CD4-positive, alpha-beta T cell (primary cell): ENCODE data around the gene TENT4B. TPM values are rescaled to one million over a fixed set of nuclear protein-coding genes. Genes with fewer than 3 reads are reported as not detected.
"Not testable (repeated sequence)": the region's sequence is repeated elsewhere in the genome, so short reads cannot be mapped to it uniquely, and the experiment has no call there.

Source experiments
- ATAC-seq: fragments of 200-7000 bp; cut with Tn5 transposase; one replicate; pipeline ENCODE4 v1.10.0; 2022; ENCODE audit warnings: mild to moderate bottlenecking; ENCODE audit not compliant: poor library complexity
- CTCF ChIA-PET: fragments of 350-600 bp; sonication (Branson Sonifier 250); formaldehyde crosslinking; loops from one replicate; lab custom pipeline; 2021; ENCODE audit warnings: antibody characterized with exemption, inconsistent platforms; lab: Charles Lee
- POLR2A ChIA-PET: fragments of 350-600 bp; sonication (Branson Sonifier 250); formaldehyde crosslinking; loops from one replicate; lab custom pipeline; 2021; ENCODE audit warnings: antibody characterized with exemption, inconsistent platforms; lab: Charles Lee
- DNase-seq, 14 experiments: peaks; one replicate each; pipeline ENCODE4 v3.0.0-alpha.2; 2013 to 2020; ENCODE audit warnings: mixed read lengths in 2 of 14
- H3K27ac ChIP-seq, 2 donors: one replicate each; pipeline versions ENCODE4 v1.5.1 to v1.7.0; 2013; ENCODE audit warnings: low read length in 2 of 2, low read depth in 1 of 2, mild to moderate bottlenecking in 1 of 2
- H3K27me3 ChIP-seq, 2 experiments: 1 replicate in 1 of 2; 2 replicates in 1 of 2; pipeline versions ENCODE4 v1.6.1 to v1.7.0; 2013; ENCODE audit warnings: low read length in 2 of 2, control low read depth in 1 of 2, mild to moderate bottlenecking in 1 of 2, moderate library complexity in 1 of 2; ENCODE audit not compliant: insufficient read depth in 2 of 2, control insufficient read depth in 1 of 2
- H3K36me3 ChIP-seq: one replicate; pipeline ENCODE4 v1.6.1; 2013; ENCODE audit warnings: low read length, control low read depth; ENCODE audit not compliant: insufficient read depth
- H3K4me1 ChIP-seq: one replicate; pipeline ENCODE4 v1.6.1; 2013; ENCODE audit warnings: low read length, control low read depth; ENCODE audit not compliant: insufficient read depth
- H3K4me3 ChIP-seq: one replicate; pipeline ENCODE4 v1.5.1; 2013; ENCODE audit warnings: mild to moderate bottlenecking, low read length, moderate library complexity
- H3K9me3 ChIP-seq, 2 experiments: 1 replicate in 1 of 2; 2 replicates in 1 of 2; pipeline versions ENCODE4 v1.6.1 to v1.7.0; 2013; ENCODE audit warnings: low read length in 2 of 2, mild to moderate bottlenecking in 2 of 2, control low read depth in 1 of 2, moderate library complexity in 1 of 2; ENCODE audit not compliant: control insufficient read depth in 1 of 2, insufficient read depth in 1 of 2
- H3K27ac Mint-ChIP-seq: one replicate; pipeline ENCODE4 v1.8.0; 2020; ENCODE audit warnings: mixed read lengths
- H3K27me3 Mint-ChIP-seq: one replicate; pipeline ENCODE4 v1.8.0; 2021; ENCODE audit warnings: mixed read lengths
- H3K36me3 Mint-ChIP-seq: one replicate; pipeline ENCODE4 v1.8.0; 2021; ENCODE audit warnings: low read depth, mixed read lengths
- H3K4me1 Mint-ChIP-seq: one replicate; pipeline ENCODE4 v1.8.0; 2021; ENCODE audit warnings: low read depth, mixed read lengths
- H3K4me3 Mint-ChIP-seq: one replicate; pipeline ENCODE4 v1.8.0; 2020; ENCODE audit warnings: mild to moderate bottlenecking, mixed read lengths
- H3K9me3 Mint-ChIP-seq: one replicate; pipeline ENCODE4 v1.8.0; 2020; ENCODE audit warnings: mixed read lengths
- CTCF ChIP-seq: fragments of 200-600 bp; IDR thresholded peaks from one replicate; pipeline ENCODE4 v1.8.0; 2022; ENCODE audit warnings: antibody characterized with exemption, mild to moderate bottlenecking
- intact Hi-C, 2 experiments: fragments of 100-400 bp; cut with DNase I in 1 of 2; cut with micrococcal nuclease in 1 of 2; formaldehyde crosslinking; loops; one replicate each; pipeline versions ENCODE4 v1.15.1 to v1.9.0; 2023 to 2025; cut with DNase I, micrococcal nuclease
- total RNA-seq, 174 experiments: library from RNA in 2 of 174; stranded (reverse) in 2 of 174; gene quantifications; one replicate each; pipeline ENCODE4 v1.2.3 and lab custom pipeline; 2021 to 2026

The TENT4B gene
- total RNA-seq, 2 experiments from 2014 or later, result 32.9 to 35.0 TPM

- intact Hi-C loops, result loop anchor here in 1 of 2 experiments (5.0 kb wide), 1 partner anchor 39 kb away; no protein-coding TSS in a partner anchor
- Mint-ChIP-seq H3K9me3 (peaks cover 3% of the 10 kb centered on the region), H3K4me1 (peaks cover 17% of the 10 kb centered on the region), H3K4me3 (no peak overlapping the region), H3K36me3 (no peaks in the 10 kb centered on the region), H3K27me3 (no peaks in the 10 kb centered on the region), H3K27ac (no peak overlapping the region)
- Histone ChIP-seq H3K4me1 (peaks cover 12% of the 10 kb centered on the region), H3K36me3 (no peaks in the 10 kb centered on the region), H3K27me3 (no peaks in the 10 kb centered on the region), H3K4me3 (no peak overlapping the region), H3K27ac (no peak overlapping the region), H3K9me3 (no peaks in the 10 kb centered on the region)
- ChIA-PET CTCF (no interaction called here), POLR2A (no interaction called here)
- no peak for TF ChIP-seq CTCF
- DNase-seq, result no peak
- ATAC-seq, result no peak
Measured at GRCh38 chr16:50123417-50123816, 29.7 kb upstream of the TENT4B start.

GRCh38 chr16:50124769-50125168 is 28.3 kb upstream of the TENT4B start:
- CTCF ChIA-PET, result no interaction called here
- POLR2A ChIA-PET, result no interaction called here
- H3K27ac Mint-ChIP-seq, result no peak overlapping the region
- peaks cover 12% of the 10 kb centered on the region for H3K4me1 ChIP-seq
- DNase-seq (no peak), ATAC-seq (no peak)
- H3K27ac ChIP-seq, result no peak overlapping the region
- no peaks in the 10 kb centered on the region for H3K36me3 Mint-ChIP-seq
- peaks cover 16% of the 10 kb centered on the region for H3K4me1 Mint-ChIP-seq
- no peaks in the 10 kb centered on the region for H3K27me3 Mint-ChIP-seq
- no peak overlapping the region for H3K4me3 Mint-ChIP-seq
- no peak overlapping the region for H3K4me3 ChIP-seq
- H3K27me3 ChIP-seq, result no peaks in the 10 kb centered on the region
- intact Hi-C loops, result loop anchor here in 1 of 2 experiments (5.0 kb wide), 1 partner anchor 38 kb away; no protein-coding TSS in a partner anchor
- H3K9me3 ChIP-seq, result peaks cover 0 to 1% of the 10 kb centered on the region in 2 experiments
- no peak for TF ChIP-seq CTCF
- peaks cover 3% of the 10 kb centered on the region for H3K9me3 Mint-ChIP-seq
- H3K36me3 ChIP-seq, result no peaks in the 10 kb centered on the region

GRCh38 chr16:50126183-50126582 is 26.9 kb upstream of the TENT4B start:
- POLR2A ChIA-PET, result no interaction called here
- Mint-ChIP-seq H3K27ac (no peak overlapping the region), H3K4me1 (peaks cover 12% of the 10 kb centered on the region), H3K27me3 (no peaks in the 10 kb centered on the region), H3K4me3 (no peak overlapping the region), H3K9me3 (peaks cover 3% of the 10 kb centered on the region), H3K36me3 (no peaks in the 10 kb centered on the region)
- ATAC-seq (no peak), DNase-seq (no peak)
- no peak for TF ChIP-seq CTCF
- no peak overlapping the region for H3K4me3 ChIP-seq
- intact Hi-C loops, result no loop called here
- H3K36me3 ChIP-seq, result no peaks in the 10 kb centered on the region
- no peaks in the 10 kb centered on the region for H3K27me3 ChIP-seq
- H3K9me3 ChIP-seq, result peaks cover 0 to 4% of the 10 kb centered on the region in 2 experiments
- CTCF ChIA-PET, result no interaction called here
- no peak overlapping the region for H3K27ac ChIP-seq
- H3K4me1 ChIP-seq, result peaks cover 10% of the 10 kb centered on the region

- ATAC-seq, H3K9me3 Mint-ChIP-seq, H3K9me3 ChIP-seq, H3K36me3 ChIP-seq, H3K4me1 Mint-ChIP-seq, H3K27ac ChIP-seq, CTCF ChIA-PET, H3K36me3 Mint-ChIP-seq, H3K4me1 ChIP-seq, H3K27me3 Mint-ChIP-seq, H3K4me3 ChIP-seq, H3K27ac Mint-ChIP-seq, DNase-seq, intact Hi-C loops, H3K27me3 ChIP-seq, H3K4me3 Mint-ChIP-seq, POLR2A ChIA-PET: not testable (repeated sequence)
Measured at GRCh38 chr16:50132571-50132970, 20.5 kb upstream of the TENT4B start.
